CD4-positive, alpha-beta T cell (primary cell): ENCODE results near the gene NPM1. TPM values are rescaled to one million over a fixed set of nuclear protein-coding genes. Genes with fewer than 3 reads are reported as not detected.

Experiments used
- ATAC-seq: fragments of 200-7000 bp; cut with Tn5 transposase; one replicate; pipeline ENCODE4 v1.10.0; 2022; ENCODE audit warnings: mild to moderate bottlenecking; ENCODE audit not compliant: poor library complexity
- CTCF ChIA-PET: fragments of 350-600 bp; sonication (Branson Sonifier 250); formaldehyde crosslinking; loops from one replicate; lab custom pipeline; 2021; ENCODE audit warnings: antibody characterized with exemption, inconsistent platforms; lab: Charles Lee
- POLR2A ChIA-PET: fragments of 350-600 bp; sonication (Branson Sonifier 250); formaldehyde crosslinking; loops from one replicate; lab custom pipeline; 2021; ENCODE audit warnings: antibody characterized with exemption, inconsistent platforms; lab: Charles Lee
- DNase-seq, 14 experiments: peaks; one replicate each; pipeline ENCODE4 v3.0.0-alpha.2; 2013 to 2020; ENCODE audit warnings: mixed read lengths in 2 of 14
- H3K27ac ChIP-seq, 2 donors: one replicate each; pipeline versions ENCODE4 v1.5.1 to v1.7.0; 2013; ENCODE audit warnings: low read length in 2 of 2, low read depth in 1 of 2, mild to moderate bottlenecking in 1 of 2
- H3K27me3 ChIP-seq, 2 experiments: 1 replicate in 1 of 2; 2 replicates in 1 of 2; pipeline versions ENCODE4 v1.6.1 to v1.7.0; 2013; ENCODE audit warnings: low read length in 2 of 2, control low read depth in 1 of 2, mild to moderate bottlenecking in 1 of 2, moderate library complexity in 1 of 2; ENCODE audit not compliant: insufficient read depth in 2 of 2, control insufficient read depth in 1 of 2
- H3K36me3 ChIP-seq: one replicate; pipeline ENCODE4 v1.6.1; 2013; ENCODE audit warnings: low read length, control low read depth; ENCODE audit not compliant: insufficient read depth
- H3K4me1 ChIP-seq: one replicate; pipeline ENCODE4 v1.6.1; 2013; ENCODE audit warnings: low read length, control low read depth; ENCODE audit not compliant: insufficient read depth
- H3K4me3 ChIP-seq: one replicate; pipeline ENCODE4 v1.5.1; 2013; ENCODE audit warnings: mild to moderate bottlenecking, low read length, moderate library complexity
- H3K9me3 ChIP-seq, 2 experiments: 1 replicate in 1 of 2; 2 replicates in 1 of 2; pipeline versions ENCODE4 v1.6.1 to v1.7.0; 2013; ENCODE audit warnings: low read length in 2 of 2, mild to moderate bottlenecking in 2 of 2, control low read depth in 1 of 2, moderate library complexity in 1 of 2; ENCODE audit not compliant: control insufficient read depth in 1 of 2, insufficient read depth in 1 of 2
- H3K27ac Mint-ChIP-seq: one replicate; pipeline ENCODE4 v1.8.0; 2020; ENCODE audit warnings: mixed read lengths
- H3K27me3 Mint-ChIP-seq: one replicate; pipeline ENCODE4 v1.8.0; 2021; ENCODE audit warnings: mixed read lengths
- H3K36me3 Mint-ChIP-seq: one replicate; pipeline ENCODE4 v1.8.0; 2021; ENCODE audit warnings: low read depth, mixed read lengths
- H3K4me1 Mint-ChIP-seq: one replicate; pipeline ENCODE4 v1.8.0; 2021; ENCODE audit warnings: low read depth, mixed read lengths
- H3K4me3 Mint-ChIP-seq: one replicate; pipeline ENCODE4 v1.8.0; 2020; ENCODE audit warnings: mild to moderate bottlenecking, mixed read lengths
- H3K9me3 Mint-ChIP-seq: one replicate; pipeline ENCODE4 v1.8.0; 2020; ENCODE audit warnings: mixed read lengths
- CTCF ChIP-seq: fragments of 200-600 bp; IDR thresholded peaks from one replicate; pipeline ENCODE4 v1.8.0; 2022; ENCODE audit warnings: antibody characterized with exemption, mild to moderate bottlenecking
- intact Hi-C, 2 experiments: fragments of 100-400 bp; cut with DNase I in 1 of 2; cut with micrococcal nuclease in 1 of 2; formaldehyde crosslinking; loops; one replicate each; pipeline versions ENCODE4 v1.15.1 to v1.9.0; 2023 to 2025; cut with DNase I, micrococcal nuclease
- total RNA-seq, 174 experiments: library from RNA in 2 of 174; stranded (reverse) in 2 of 174; gene quantifications; one replicate each; pipeline ENCODE4 v1.2.3 and lab custom pipeline; 2021 to 2026

NPM1 gene
- total RNA-seq, 2 experiments from 2014 or later = 1,243 to 1,379 TPM

GRCh38 chr5:171433982-171434676 is 46.5 kb downstream of the NPM1 start:
- H3K36me3 Mint-ChIP-seq = no peaks in the 10 kb centered on the region
- ChIA-PET CTCF (no interaction called here), POLR2A (no interaction called here)
- Histone ChIP-seq H3K9me3 (no peaks in the 10 kb centered on the region), H3K27ac (no peak overlapping the region), H3K27me3 (no peaks in the 10 kb centered on the region), H3K36me3 (no peaks in the 10 kb centered on the region), H3K4me1 (no peaks in the 10 kb centered on the region), H3K4me3 (no peak overlapping the region)
- DNase-seq (no peak), ATAC-seq (no peak)
- H3K4me3 Mint-ChIP-seq = no peak overlapping the region
- H3K9me3 Mint-ChIP-seq = no peaks in the 10 kb centered on the region
- H3K4me1 Mint-ChIP-seq = no peaks in the 10 kb centered on the region
- TF ChIP-seq CTCF = no peak
- intact Hi-C loops = no loop called here
- no peak overlapping the region for H3K27ac Mint-ChIP-seq
- no peaks in the 10 kb centered on the region for H3K27me3 Mint-ChIP-seq

GRCh38 chr5:171434874-171435273 is 47.2 kb downstream of the NPM1 start:
- CTCF ChIA-PET = no interaction called here
- Histone ChIP-seq H3K27me3 (no peaks in the 10 kb centered on the region), H3K36me3 (no peaks in the 10 kb centered on the region), H3K9me3 (no peaks in the 10 kb centered on the region), H3K4me1 (no peaks in the 10 kb centered on the region), H3K4me3 (no peak overlapping the region), H3K27ac (no peak overlapping the region)
- H3K27me3 Mint-ChIP-seq = no peaks in the 10 kb centered on the region
- no peak overlapping the region for H3K4me3 Mint-ChIP-seq
- H3K27ac Mint-ChIP-seq = no peak overlapping the region
- no peaks in the 10 kb centered on the region for H3K9me3 Mint-ChIP-seq
- ATAC-seq (no peak), DNase-seq (no peak)
- intact Hi-C loops = no loop called here
- H3K36me3 Mint-ChIP-seq = no peaks in the 10 kb centered on the region
- POLR2A ChIA-PET = no interaction called here
- no peak for TF ChIP-seq CTCF
- H3K4me1 Mint-ChIP-seq = no peaks in the 10 kb centered on the region

GRCh38 chr5:171435908-171436307 is 48.3 kb downstream of the NPM1 start:
- ChIA-PET CTCF (no interaction called here), POLR2A (no interaction called here)
- DNase-seq (no peak), ATAC-seq (no peak)
- no peaks in the 10 kb centered on the region for H3K9me3 ChIP-seq
- no peaks in the 10 kb centered on the region for H3K36me3 ChIP-seq
- no peaks in the 10 kb centered on the region for H3K4me1 ChIP-seq
- no peaks in the 10 kb centered on the region for H3K27me3 ChIP-seq
- no peak overlapping the region for H3K27ac ChIP-seq
- Mint-ChIP-seq H3K4me1 (no peaks in the 10 kb centered on the region), H3K9me3 (no peaks in the 10 kb centered on the region), H3K36me3 (no peaks in the 10 kb centered on the region), H3K27me3 (no peaks in the 10 kb centered on the region), H3K27ac (no peak overlapping the region), H3K4me3 (no peak overlapping the region)
- no peak for TF ChIP-seq CTCF
- H3K4me3 ChIP-seq = no peak overlapping the region
- intact Hi-C loops = no loop called here
